ENCODE measurements around the gene RAB3GAP2.
A peak's percentile ranks its signal among the peaks of the same experiment; 100 is the strongest.

The RAB3GAP2 gene

DNA sequence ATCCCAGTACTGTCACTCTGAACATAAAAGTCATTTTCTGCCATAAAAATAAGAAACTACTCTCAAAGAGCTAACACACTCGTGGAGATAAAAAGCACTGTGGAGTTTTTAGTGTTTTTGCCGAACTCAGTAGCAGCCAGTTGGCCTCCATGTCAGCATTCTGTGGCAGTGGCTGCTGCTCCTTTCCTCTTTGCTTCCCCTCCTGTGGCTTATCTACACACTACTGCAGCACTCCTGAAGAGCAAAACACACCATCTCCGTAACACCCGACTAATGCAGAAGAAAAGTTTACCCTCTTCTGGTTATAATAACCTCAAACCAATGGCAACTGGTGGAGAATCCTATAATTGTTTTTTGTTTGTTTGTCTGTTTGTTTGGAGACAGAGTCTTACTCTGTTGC lies 44.9 kb downstream of the RAB3GAP2 start:
- TF ChIP-seq CTCF (conservative IDR thresholded peaks at IDR 0.05): no peak
- TF ChIP-seq ZFX (IDR thresholded peaks at IDR 0.05): no peak
- H3K27ac ChIP-seq: peak overlapping the region; percentile 25; the same call in 1 of the 2 replicates

GRCh38 chr1:220226752-220227151 lies 45.5 kb downstream of the RAB3GAP2 start:
- TF ChIP-seq ZFX (IDR thresholded peaks at IDR 0.05): no peak
- no peak for TF ChIP-seq CTCF (conservative IDR thresholded peaks at IDR 0.05)
- H3K27ac ChIP-seq: peak overlapping the region; percentile 25; the same call in 1 of the 2 replicates

- no peak overlapping the region for H3K27ac ChIP-seq
- no peak for TF ChIP-seq ZFX (IDR thresholded peaks at IDR 0.05)
- TF ChIP-seq CTCF (conservative IDR thresholded peaks at IDR 0.05): no peak
Measured at GRCh38 chr1:220225957-220226356, 46.3 kb downstream of the RAB3GAP2 start.

GRCh38 chr1:220224611-220225124 lies 47.6 kb downstream of the RAB3GAP2 start:
- TF ChIP-seq CTCF (conservative IDR thresholded peaks at IDR 0.05): no peak
- no peak for TF ChIP-seq ZFX (IDR thresholded peaks at IDR 0.05)
- no peak overlapping the region for H3K27ac ChIP-seq

GRCh38 chr1:220224033-220224432 lies 48.2 kb downstream of the RAB3GAP2 start:
- TF ChIP-seq ZFX (IDR thresholded peaks at IDR 0.05) (no peak), CTCF (conservative IDR thresholded peaks at IDR 0.05) (no peak)
- H3K27ac ChIP-seq: no peak overlapping the region

- H3K27ac ChIP-seq: no peak overlapping the region
- TF ChIP-seq ZFX (IDR thresholded peaks at IDR 0.05) (no peak), CTCF (conservative IDR thresholded peaks at IDR 0.05) (no peak)
Measured at GRCh38 chr1:220222939-220223338, 49.3 kb downstream of the RAB3GAP2 start.

DNA sequence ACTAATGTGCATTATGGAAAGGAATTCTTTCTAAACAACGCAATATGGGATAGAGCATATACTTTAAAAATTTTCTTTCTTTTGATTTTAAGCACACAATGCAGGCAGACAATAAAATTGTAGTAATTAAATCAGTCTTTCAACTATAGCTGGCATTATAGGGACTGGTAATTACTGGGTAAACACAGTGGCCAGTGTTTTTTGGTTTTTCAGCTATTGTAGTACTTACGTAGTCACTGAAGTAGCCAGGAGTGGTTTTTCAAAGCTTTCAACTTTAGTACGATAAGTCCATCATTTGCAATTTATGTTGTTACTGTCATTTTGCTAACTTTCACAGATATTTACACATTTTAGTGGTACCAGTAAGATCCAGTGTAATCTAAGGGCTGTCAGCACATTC lies 50.6 kb downstream of the RAB3GAP2 start:
- TF ChIP-seq ZFX (IDR thresholded peaks at IDR 0.05): no peak
- no peak for TF ChIP-seq CTCF (conservative IDR thresholded peaks at IDR 0.05)
- no peak overlapping the region for H3K27ac ChIP-seq
